ENCODE results near the gene SERPINA12. TPM values are rescaled to one million over a fixed set of nuclear protein-coding genes. Genes with fewer than 3 reads are reported as not detected.

The SERPINA12 gene
- total RNA-seq, 1 experiment from 2014 or later, result not detected

DNA sequence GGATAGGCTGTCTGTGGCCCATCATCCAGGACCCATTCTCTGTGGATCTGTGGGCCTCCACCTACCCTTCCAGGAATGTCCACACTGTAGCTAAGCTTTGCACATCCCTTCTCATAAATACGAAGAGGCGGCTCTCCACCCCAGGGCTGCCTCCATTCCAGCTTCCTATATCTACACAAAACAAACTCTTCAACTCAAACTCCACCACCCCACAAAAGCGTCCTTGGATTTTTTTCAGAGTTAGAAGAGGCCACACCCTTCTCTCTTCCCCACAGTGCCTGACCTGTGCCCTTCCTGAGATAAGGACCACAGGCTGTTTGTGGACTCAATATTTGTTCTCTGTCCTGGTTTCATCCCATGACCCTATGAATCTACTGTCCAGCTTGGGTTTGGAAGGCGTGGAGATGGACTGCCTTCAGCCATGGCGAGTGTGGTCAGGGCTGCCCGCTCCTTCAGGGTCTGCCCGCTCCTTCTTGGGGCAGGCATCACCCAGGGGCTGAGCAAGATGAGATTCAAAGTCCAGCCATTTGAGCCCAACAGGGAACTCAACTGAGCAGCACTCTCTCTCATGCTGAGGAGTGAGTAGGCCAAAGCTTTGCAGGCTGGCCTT is 13.0 kb upstream of the SERPINA12 start:
- no peak for TF ChIP-seq EZH2 (IDR thresholded peaks at IDR 0.05; ENCODE audit: borderline replicate concordance, low read depth, low read length, poor library complexity, severe bottlenecking)
- TF ChIP-seq, protein P1, sequence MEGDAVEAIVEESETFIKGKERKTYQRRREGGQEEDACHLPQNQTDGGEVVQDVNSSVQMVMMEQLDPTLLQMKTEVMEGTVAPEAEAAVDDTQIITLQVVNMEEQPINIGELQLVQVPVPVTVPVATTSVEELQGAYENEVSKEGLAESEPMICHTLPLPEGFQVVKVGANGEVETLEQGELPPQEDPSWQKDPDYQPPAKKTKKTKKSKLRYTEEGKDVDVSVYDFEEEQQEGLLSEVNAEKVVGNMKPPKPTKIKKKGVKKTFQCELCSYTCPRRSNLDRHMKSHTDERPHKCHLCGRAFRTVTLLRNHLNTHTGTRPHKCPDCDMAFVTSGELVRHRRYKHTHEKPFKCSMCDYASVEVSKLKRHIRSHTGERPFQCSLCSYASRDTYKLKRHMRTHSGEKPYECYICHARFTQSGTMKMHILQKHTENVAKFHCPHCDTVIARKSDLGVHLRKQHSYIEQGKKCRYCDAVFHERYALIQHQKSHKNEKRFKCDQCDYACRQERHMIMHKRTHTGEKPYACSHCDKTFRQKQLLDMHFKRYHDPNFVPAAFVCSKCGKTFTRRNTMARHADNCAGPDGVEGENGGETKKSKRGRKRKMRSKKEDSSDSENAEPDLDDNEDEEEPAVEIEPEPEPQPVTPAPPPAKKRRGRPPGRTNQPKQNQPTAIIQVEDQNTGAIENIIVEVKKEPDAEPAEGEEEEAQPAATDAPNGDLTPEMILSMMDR (conservative IDR thresholded peaks at IDR 0.05; ENCODE audit: low read depth, low read length), result no peak
- no peaks in the 10 kb centered on the region for H3K4me1 ChIP-seq (ENCODE audit: insufficient read depth, low read length, poor library complexity, severe bottlenecking)
- ChIA-PET CTCF (no interaction called here), POLR2A (ENCODE audit: low non-redundant PET) (no interaction called here)
- H3K27ac ChIP-seq (ENCODE audit: low read depth, low read length, poor library complexity, severe bottlenecking), result no peak overlapping the region
- peaks cover 19% of the 10 kb centered on the region for H3K27me3 ChIP-seq (replicated peaks; ENCODE audit: insufficient read depth, low read depth, low read length, poor library complexity)
- no peak overlapping the region for H3K4me3 ChIP-seq (ENCODE audit: low read depth, low read length, poor library complexity, severe bottlenecking)
- intact Hi-C loops (cut with micrococcal nuclease; ENCODE audit: unreplicated experiment), result no loop called here
- no peak for DNase-seq (ENCODE audit: low spot score)
- BruUV-seq (replicated peaks), result no TSS peak
- no peaks in the 10 kb centered on the region for H3K9me3 ChIP-seq (ENCODE audit: low read depth, low read length, poor library complexity, severe bottlenecking)
- H3K36me3 ChIP-seq (ENCODE audit: insufficient read depth, low read length, poor library complexity, severe bottlenecking), result no peaks in the 10 kb centered on the region

DNA sequence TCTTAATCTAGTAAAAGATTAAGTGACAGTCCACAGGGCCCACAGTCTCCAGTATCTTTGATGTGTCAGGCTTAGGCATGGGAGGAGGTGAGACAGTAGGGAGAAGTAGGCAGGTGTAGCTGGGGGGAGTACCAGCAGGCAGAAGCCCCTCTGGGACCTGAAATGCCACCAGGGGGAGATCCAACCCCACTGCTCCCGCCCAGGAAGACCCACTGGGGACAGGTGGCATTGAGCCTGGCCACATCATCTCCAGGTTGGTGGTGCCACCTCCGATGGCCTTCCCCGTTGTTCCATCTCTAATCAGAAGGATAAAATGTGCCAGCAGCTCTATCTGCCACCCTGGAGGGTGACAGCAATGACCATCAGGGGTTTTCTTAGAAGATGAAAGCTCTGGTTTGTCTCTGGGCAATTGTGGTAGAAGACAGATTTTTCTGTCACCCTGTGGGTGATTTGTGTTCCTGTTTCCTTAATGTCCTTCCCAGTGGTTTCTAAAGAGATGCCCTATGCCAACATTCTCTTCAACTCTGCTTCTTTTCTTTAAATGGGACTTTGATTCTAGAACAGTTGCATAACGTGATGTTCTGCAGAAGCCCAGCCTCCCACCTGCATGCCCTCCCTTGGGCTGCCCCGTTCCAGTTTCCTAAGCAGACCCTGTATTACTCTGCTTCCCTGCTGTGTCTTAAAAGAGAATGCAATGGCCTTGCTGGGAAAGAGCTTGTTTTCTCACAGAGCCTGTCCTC is 12.3 kb upstream of the SERPINA12 start:
- CTCF ChIA-PET, result no interaction called here
- H3K27me3 ChIP-seq (replicated peaks; ENCODE audit: insufficient read depth, low read depth, low read length, poor library complexity), result peaks cover 13% of the 10 kb centered on the region
- H3K27ac ChIP-seq (ENCODE audit: low read depth, low read length, poor library complexity, severe bottlenecking), result no peak overlapping the region
- intact Hi-C loops (cut with micrococcal nuclease; ENCODE audit: unreplicated experiment), result no loop called here
- POLR2A ChIA-PET (ENCODE audit: low non-redundant PET), result no interaction called here
- no peak for DNase-seq (ENCODE audit: low spot score)
- no peak overlapping the region for H3K4me3 ChIP-seq (ENCODE audit: low read depth, low read length, poor library complexity, severe bottlenecking)
- H3K9me3 ChIP-seq (ENCODE audit: low read depth, low read length, poor library complexity, severe bottlenecking), result no peaks in the 10 kb centered on the region
- no peak for TF ChIP-seq EZH2 (IDR thresholded peaks at IDR 0.05; ENCODE audit: borderline replicate concordance, low read depth, low read length, poor library complexity, severe bottlenecking)
- TF ChIP-seq, protein P1 (conservative IDR thresholded peaks at IDR 0.05; ENCODE audit: low read depth, low read length), result no peak
- H3K4me1 ChIP-seq (ENCODE audit: insufficient read depth, low read length, poor library complexity, severe bottlenecking), result no peaks in the 10 kb centered on the region
- H3K36me3 ChIP-seq (ENCODE audit: insufficient read depth, low read length, poor library complexity, severe bottlenecking), result no peaks in the 10 kb centered on the region
- BruUV-seq (replicated peaks), result no TSS peak

DNA sequence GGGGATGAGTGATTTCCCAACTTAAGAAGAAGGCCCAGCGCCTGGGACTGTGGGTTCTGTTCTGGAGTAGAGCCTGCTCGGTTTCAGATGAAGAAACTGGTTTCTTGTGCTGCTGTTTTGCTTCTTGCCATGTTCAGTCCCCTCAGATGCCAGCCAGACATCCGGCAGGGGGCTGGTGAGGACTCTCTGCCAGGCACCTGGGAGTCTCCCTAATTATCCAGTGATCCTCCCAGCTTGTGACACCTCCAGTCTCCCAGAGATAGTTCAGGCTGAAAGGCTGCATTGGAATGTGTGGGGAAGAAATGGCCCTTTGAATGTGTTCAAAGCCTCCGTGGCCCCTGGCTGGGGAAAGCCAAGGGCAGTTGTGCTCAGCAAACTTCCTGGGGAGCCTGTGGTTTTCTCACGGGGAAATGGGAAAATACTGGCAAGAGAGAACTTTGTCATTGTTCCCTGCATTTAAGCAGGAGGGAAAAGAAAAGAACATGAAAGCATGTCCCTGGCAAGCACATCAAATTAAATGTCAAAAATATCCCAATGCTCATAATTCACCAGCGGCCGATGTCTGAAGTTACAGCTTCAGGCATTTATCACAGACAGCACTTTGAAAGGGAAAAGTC is 8.5 kb upstream of the SERPINA12 start:
- H3K4me1 ChIP-seq (ENCODE audit: insufficient read depth, low read length, poor library complexity, severe bottlenecking), result no peaks in the 10 kb centered on the region
- intact Hi-C loops (cut with micrococcal nuclease; ENCODE audit: unreplicated experiment), result no loop called here
- no peaks in the 10 kb centered on the region for H3K27me3 ChIP-seq (replicated peaks; ENCODE audit: insufficient read depth, low read depth, low read length, poor library complexity)
- no peak for TF ChIP-seq EZH2 (IDR thresholded peaks at IDR 0.05; ENCODE audit: borderline replicate concordance, low read depth, low read length, poor library complexity, severe bottlenecking)
- ChIA-PET CTCF (no interaction called here), POLR2A (ENCODE audit: low non-redundant PET) (no interaction called here)
- H3K27ac ChIP-seq (ENCODE audit: low read depth, low read length, poor library complexity, severe bottlenecking), result no peak overlapping the region
- no peaks in the 10 kb centered on the region for H3K9me3 ChIP-seq (ENCODE audit: low read depth, low read length, poor library complexity, severe bottlenecking)
- no peaks in the 10 kb centered on the region for H3K36me3 ChIP-seq (ENCODE audit: insufficient read depth, low read length, poor library complexity, severe bottlenecking)
- BruUV-seq (replicated peaks), result no TSS peak
- no peak overlapping the region for H3K4me3 ChIP-seq (ENCODE audit: low read depth, low read length, poor library complexity, severe bottlenecking)
- no peak for DNase-seq (ENCODE audit: low spot score)
